HK-2 (cell line): Measurements from ENCODE around the gene LMAN1.
A peak's percentile ranks its signal among the peaks of the same experiment; 100 is the strongest.

Source experiments
- DNase-seq: peaks from one replicate; pipeline ENCODE4 v3.0.0-alpha.2; 2018; ENCODE audit not compliant: unreplicated experiment

LMAN1 gene, protein sequence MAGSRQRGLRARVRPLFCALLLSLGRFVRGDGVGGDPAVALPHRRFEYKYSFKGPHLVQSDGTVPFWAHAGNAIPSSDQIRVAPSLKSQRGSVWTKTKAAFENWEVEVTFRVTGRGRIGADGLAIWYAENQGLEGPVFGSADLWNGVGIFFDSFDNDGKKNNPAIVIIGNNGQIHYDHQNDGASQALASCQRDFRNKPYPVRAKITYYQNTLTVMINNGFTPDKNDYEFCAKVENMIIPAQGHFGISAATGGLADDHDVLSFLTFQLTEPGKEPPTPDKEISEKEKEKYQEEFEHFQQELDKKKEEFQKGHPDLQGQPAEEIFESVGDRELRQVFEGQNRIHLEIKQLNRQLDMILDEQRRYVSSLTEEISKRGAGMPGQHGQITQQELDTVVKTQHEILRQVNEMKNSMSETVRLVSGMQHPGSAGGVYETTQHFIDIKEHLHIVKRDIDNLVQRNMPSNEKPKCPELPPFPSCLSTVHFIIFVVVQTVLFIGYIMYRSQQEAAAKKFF

DNA sequence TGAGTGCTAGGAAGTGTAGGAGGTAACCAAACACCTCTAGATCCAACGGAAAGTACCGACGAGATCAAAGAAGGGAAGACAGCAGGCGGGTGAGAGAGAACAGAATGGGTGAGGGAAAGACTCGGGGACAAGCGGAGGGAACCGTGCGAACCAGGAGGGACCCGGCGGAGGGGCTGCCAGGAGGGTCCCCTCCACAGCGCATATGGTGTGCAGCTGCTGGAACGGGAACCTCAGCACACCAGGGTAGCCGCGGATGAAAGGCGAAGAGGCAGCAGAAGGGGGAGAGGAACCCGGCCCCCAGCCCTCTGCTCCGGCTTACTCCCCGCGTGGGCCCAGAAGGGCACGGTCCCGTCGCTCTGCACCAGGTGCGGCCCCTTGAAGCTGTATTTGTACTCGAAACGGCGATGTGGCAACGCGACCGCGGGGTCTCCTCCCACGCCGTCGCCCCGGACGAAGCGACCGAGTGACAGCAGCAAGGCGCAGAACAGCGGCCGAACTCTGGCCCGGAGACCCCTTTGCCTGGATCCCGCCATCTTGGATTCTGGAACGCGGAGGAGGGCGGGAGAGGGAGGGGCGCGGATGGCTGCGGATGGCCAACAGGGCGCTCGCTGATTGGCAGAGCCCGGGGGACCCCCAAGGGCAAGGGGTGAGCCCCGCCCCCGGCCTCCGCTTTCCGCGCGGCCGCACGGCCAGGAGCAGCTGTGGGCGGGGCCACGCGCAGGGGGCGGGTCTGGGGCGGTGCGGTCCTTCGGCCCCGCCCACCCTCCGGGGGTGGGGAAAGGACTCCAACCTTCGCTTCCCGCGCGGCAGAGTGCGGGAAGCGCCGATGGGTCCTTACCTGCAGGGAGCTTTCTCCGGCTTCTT is at the start of gene LMAN1:
Gene LMAN1 (minus strand): TSS at position 554 of the 864 bp plus-strand sequence. CDS start 21 bp downstream, at position 533.
- DNase-seq = peak; percentile 85

DNA sequence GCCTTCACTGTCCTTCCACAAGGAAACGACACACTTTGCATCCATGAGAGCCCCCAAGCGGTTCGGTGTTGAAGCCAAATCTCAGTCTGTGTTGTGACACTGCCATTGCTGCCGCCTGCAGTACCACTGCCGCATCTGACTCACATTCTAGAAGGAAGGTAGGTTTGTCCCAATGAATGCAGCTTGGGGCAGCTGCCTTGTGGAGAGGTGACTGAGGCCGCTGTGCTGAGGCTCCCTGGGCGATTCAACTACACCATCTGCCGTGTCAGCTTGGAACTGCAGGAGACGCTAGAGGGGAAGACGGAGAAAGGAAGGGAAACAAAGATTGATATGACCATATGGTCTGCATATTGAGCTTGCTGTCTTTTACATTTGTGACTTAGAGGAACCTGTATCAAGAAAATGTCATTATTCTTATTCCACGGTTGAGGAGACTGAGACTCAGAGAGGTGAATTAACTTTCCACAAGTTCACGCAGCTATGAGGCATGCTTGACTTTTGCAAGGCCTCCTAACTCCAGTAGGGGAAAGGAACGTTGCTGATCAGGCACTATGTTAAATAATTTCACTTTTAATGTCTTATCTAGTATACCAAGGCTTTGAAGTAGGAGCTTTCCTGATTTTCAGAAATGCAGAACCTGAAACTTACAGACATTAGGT is 43.5 kb upstream of the LMAN1 start:
- peak; percentile 77 for DNase-seq

DNA sequence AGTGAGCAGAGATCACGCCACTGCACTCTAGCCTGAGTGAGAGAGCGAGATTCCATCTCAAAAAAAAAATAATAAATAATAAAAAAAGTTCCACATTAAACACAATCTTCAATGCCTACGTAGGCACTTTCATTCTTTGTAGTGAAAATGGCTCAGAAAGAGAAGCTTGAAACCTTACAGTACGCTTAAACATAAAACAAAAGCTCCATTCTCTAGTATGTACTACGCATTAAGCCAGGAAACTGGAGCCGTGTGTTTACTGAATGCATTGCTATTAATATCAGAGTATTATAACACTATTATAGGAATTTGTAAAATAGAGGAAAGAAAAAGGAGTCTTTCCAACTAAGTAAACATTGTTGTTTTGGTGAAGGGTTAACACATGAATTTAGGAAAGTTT is 41.3 kb upstream of the LMAN1 start:
- no peak for DNase-seq

DNA sequence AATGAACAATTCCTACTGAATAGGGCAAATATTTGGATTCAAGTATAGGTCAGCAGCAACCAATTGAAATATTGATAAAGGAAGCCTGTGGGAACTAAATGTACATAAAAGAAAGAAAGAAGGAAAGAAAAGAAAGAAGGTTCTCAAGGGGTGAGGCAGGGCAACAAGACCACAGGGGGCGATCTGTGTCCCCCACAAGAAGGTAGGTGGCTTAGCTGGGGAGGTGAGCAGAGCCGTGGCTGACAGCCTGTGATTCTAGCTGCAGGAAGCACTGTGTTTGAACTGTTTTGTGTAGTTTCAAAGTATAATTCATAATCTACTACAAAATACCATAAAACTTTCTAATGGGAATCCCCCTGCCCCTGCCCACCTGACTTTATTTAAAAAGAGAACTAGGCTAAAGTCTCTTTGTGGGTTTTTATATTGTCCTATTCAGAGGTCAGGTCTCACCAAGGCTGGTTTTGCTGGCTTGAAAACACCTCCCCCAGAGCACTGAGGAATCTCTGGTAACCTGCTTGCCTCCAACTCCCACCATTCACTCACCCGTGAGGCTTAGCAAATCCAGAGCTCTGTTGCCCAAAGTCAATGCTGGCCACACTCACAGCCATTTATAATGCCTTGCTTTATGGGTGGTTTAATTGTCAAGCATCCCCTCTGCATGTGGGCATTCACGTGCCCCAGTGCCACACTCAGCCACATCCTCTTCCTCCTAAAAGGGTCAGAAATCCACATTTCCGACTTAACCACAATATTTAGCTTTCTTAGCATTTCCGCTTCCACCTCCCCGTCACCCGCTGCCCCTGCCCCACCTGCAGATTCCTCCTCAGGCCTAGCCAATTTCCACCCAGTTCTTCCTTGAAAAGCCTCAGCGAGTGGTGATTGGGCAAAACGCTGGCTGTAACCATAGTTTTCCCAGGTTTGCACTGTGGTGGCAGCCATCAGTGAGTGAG is 36.4 kb upstream of the LMAN1 start:
- no peak for DNase-seq

DNA sequence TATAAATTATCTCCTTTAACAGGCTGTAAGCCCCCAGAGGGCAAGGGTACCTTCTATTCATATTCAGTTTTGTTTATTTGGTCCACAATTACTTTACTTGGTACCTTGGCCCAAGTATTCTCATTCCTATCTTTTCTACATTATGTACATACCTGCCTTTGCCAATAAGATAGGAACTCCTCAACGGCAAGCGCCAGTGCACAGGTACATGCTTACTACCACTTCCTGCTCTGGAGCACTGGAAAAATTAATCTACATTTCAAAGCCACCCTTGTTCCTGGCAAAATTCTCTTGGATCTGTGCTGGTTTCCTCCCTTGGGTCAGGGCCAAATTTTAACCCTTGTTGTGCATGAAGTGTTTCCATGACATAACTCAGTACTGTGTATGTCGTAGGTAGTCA is 34.3 kb upstream of the LMAN1 start:
- DNase-seq = no peak

DNA sequence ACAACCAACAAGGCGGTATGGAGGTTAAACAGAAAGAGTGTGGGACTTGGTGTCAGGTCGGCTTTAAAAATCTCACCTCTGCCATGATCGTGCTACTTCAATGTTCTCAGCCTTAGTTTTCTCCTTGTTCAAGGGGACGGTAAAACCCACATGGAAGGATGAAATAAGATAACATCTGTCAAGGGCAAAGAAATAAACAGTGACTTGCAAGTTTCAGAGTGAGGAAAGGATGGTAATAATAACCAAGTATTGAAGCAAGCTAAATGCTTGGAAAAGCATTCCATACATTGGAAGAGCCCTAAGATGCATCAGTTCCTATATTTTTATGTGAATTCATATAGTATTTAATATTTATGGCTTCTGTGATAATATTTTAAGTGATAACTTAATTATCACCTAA is 29.8 kb upstream of the LMAN1 start:
- DNase-seq = no peak

DNA sequence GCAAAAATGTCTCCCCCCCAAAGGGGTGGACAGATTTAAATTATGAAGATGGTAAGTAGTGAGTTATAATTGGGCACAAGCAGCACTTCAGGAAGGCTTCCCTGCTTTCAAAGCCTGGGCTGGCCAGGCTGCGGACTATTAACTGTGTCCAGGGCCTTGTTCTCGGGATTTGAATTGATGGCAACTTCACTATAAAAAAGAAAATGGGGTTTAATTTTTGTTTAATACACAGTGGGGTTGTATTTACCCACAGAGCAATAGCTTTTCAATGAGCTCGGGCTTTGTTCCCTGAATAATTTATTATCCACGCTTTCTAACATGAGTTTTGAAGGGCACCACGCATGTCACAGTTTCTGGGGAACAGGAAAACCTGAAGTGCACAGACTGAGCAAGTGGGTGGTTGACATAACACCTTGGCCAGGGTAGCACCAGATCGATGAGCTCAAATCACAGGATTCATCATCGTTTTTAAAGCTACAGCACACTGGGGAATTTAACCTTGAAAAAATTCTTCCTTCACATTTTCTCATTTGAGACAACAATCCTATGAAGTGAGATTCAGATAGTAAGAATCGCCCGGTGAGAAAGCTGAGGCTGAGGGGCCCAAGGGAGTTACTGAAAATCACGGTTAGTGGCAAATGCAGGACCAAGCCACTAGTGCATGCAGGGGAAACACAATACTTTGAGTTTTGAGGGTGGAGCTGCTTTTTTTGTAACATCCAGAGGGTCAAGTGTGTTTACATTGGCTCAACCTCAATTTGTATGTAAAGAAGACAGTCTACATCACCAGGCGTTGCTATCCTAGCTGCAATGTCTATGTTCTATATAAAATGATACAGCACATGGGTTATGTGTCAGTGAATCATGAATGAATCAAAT is 28.9 kb upstream of the LMAN1 start:
- DNase-seq = no peak

DNA sequence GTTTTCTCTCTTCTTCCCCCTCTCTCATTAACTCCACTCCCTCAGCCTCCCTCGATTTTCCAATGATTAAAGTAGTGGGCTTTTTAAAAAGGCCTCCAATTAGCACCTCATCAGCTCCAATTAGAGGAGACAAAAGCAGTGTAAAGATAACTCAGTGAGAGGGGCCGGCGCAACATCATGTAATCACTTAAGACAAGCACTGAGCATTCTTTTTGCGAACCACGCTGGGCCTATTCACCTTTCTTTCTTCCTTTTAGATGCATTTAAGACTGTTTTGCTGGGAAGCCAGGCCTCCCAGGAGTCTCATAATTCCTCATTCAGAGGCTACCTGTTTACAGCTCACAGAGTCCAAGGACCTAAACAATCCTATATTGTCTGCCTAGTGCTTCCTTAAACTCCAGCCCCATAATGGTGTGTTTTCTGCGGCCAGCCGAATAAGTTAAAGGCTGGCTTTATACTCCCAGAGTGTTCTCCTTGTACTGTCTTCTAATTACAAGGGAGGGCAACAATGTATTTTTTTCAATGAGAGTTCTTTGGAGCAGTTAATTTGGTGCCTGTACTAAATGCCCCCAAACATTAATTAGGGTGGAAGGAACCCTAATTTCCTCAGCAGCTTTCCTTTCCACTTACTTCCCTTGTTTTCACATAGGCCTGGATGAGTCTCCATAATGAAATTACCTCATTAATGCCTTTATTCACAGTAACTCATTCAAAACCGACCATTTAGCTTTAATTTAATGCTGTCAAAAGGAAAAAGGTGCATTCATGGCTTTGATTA is 28.0 kb upstream of the LMAN1 start:
- no peak for DNase-seq

DNA sequence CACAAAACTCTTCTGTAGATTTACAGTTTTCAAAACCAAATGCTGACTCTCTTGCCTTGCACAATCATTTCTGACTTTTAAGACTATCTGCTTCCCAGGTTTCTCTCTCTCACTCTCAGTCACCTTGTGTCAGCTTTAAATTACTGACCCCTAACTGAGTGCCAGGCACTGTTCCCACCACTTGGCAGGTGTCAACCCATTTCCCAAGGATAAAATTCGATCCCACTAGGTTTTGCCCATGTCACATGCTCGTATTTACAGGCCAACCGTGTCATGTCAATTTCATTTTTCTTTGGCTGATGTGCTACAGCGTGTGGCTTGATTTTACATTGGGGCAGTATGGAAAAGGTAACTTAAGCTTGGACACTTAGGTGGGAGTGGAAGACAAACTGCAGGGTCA is 26.1 kb upstream of the LMAN1 start:
- DNase-seq = no peak

DNA sequence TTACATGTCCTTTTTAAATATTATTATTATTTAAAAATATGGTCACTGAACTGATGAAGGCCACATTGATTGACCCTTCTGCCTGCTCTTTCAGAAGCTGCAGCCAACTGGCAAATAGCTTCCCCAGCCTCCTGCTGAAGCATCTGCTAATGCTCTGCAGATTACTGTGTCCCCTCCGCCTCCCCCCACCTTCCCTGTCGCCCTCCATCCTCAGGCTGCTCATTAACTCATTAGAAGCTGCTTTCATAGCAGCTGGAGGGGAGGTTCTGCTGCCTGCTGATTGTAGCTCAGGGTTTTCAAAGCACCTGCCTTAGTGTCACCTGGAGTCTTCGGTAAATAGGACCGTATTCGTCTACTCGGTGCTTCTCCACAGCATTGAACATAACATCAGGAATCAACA is 24.8 kb upstream of the LMAN1 start:
- DNase-seq = no peak

DNA sequence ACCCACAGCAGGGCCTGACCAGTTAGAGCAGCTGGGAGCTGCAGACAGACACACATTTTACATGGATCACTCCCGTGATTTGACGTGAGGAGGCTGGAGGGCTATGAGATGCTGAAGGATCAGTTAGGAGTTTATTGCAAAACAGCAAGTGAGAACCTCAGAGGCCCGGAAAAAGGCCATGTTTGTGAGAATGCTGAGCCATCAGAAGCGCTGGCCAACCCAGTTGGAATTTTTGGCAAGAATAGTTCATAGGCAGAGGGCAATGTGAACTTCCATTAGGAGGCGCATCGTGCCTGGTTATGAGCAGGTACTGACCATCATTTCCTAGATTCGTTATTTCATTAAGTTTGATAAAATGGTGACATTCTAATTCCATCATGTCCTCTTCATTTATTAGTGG is 23.3 kb upstream of the LMAN1 start:
- no peak for DNase-seq

DNA sequence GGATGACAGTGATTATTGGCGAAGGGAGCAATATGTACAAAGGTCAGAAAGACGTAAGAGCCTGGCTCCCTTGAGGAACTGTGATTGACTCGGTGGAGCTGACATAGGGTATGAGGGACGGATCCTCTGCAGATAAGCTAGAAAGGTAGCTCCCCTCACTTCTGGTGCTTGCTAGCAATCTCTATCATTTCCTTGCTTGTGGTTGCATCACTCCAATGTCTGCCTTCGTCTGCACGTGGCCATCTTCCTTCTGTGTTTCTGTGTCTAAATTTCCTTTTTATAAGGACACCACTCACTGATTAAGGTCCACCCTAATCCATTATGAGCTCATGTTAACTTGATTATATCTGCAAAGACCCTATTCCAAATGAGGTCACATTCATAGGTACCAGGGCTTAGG is 22.9 kb upstream of the LMAN1 start:
- DNase-seq = no peak

DNA sequence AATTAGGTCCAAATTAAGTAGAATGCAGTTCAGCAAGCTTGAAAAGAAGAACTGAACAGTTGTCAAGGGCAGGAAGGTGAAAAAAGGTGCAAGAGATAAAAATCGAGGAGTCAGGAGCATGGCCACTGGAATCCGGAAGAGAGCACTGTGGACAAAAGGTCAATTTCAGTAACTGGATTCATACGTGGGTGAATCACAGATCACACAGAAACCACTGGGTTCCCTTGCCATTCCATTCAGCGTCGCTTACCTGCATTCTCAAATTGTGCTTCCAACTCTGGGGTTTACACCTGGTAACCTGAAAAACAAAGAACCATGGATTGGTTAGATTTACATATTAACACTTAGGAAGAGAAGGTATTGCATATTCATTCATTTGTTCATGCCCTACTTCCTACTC is 21.6 kb upstream of the LMAN1 start:
- no peak for DNase-seq

DNA sequence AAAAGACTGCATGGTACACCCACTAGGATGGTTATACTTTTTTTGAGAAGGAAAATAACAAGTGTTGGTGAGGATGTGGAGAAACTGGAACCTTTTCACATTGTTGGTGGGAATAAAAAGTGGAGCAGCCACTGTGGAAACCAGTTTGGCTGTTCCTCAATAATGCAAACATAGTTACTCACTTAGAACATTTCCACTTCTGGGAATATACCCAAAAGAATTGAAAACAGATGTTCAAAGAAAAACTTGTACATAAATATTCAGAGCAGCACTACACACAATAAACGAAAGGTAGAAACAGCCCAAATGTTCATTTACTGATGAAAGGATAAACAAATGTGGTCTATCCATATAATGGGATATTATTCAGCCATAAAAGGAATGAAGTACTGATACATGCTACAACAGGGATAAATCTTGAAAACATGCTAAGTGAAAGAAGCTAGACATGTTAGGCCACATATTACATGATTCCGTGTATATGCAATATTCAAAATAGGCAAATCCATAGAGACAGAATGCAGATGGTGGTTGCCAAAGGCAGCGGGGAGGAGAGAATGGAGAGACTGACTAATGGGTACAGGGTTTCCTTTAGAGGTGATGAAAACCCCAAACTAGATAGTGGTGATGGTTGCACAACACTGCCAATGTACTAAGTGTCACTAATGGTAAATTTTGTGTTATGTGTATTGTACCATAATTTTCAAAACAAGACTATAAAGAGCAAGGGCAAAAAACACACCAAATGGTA is 20.9 kb upstream of the LMAN1 start:
- no peak for DNase-seq

DNA sequence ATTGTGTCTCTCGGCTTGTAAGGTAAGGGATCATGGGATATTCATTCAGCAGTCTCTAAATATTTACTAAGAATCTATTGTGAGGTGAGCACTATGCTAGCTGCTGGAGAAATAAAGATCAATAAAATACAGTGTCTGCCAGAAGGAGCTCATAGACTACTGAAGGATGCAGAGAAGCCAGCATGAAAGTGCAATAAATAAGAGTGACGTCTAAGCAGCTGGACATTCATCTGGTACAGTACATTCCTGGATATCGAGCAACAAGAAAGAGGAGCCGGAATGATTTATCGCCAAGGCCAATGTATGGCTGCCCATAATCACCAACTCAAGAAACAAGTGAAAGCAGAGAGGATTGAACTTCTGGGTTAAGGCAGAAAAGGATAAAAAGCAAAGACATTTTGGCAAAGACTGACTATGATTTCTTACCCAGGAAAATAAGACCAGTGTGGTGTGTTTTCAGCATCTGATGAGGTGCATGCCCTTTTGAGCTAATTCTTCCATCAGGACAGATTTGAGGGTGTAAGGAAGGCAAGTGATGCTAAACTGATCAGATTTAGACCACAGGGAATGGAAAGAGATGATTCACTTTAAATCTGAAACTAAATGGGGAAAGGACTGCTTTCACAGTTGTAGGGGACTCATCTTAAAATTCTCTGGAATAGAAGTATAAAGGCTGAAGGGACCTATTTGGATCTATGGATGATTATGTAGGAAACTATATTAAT is 18.7 kb upstream of the LMAN1 start:
- DNase-seq = no peak

DNA sequence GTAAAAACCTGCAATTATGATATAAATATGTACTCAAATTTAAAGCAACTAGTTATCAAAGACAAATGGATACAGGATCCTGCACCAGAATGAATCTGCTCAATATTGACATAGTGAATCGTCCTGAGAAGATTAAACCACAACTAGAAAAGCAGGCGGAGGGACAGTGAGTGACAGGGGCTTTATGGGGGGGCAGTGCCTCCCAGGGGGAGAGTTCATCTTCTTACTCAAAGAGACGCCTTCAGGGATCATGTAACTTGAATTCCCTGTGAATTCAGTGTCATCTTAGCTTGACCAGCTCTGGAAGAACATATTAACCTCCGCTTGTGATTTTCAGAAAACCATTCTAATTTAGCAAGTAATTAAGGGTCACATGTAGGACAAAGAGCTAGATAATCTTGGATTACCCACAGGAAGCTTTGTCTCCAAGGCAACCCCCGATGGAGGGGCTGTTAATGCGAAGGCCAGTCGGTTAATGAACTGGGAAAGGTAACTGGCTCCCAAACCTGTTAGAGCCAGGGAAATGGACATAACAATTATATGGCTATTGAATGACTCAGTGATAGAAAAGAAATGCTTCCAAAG is 17.4 kb upstream of the LMAN1 start:
- no peak for DNase-seq

DNA sequence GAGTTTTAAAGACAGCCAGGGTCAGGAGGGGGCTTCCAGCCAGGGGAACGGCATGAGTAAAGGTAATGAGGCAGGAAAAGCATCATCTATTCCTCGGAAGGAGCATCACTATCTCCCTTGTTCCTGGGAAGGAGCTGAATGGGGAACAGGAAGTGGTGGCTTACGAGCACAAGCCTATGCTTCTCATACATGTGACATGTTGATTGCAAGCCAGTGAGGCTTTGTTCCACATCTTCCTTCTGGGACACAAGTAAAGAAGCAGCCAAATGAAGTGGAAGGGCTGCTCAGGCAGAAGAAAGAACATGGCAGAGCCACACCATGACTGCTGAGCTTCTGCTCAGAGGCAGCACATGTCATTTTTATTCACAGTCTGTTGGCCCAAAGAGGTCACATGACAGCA is 15.1 kb upstream of the LMAN1 start:
- no peak for DNase-seq

DNA sequence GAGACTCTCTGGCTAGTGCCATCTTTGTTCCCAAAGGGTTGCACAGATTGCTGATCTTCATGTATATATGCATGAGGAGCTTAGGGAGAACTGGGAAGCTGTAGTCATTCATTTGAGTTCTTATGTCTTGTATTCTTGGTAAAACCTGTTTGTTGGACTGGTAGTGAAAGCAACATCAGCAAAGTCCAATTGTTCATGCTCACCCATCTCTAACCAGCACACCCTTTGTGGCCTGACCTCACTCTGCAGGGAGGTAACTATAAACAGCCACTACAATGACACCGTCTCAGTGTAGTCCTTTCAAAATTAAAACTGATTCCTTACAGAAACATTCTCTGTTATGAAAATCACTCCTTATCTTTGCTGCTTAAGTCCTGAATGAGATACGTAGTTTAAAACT is 13.9 kb upstream of the LMAN1 start:
- no peak for DNase-seq
